H9 (cell line): ENCODE data around the gene TSGA10IP. TPM values are rescaled to one million over a fixed set of nuclear protein-coding genes. Genes with fewer than 3 reads are reported as not detected.

Experiments
- DNase-seq: peaks from one replicate; pipeline ENCODE4 v3.0.0-alpha.2; 2017
- H2AFZ ChIP-seq: one replicate; pipeline ENCODE4 v1.6.1; 2013; ENCODE audit warnings: mild to moderate bottlenecking, low read length, control low read depth, moderate library complexity
- H2AK5ac ChIP-seq: 2 replicates; pipeline ENCODE4 v1.6.1; 2013; ENCODE audit warnings: low read length, control low read depth, mixed read lengths; ENCODE audit not compliant: insufficient read length
- H2BK120ac ChIP-seq: one replicate; pipeline ENCODE4 v1.6.1; 2013; ENCODE audit warnings: low read depth, mild to moderate bottlenecking, low read length, control low read depth, inconsistent platforms; ENCODE audit not compliant: poor library complexity, severe bottlenecking
- H2BK12ac ChIP-seq: 2 replicates; pipeline ENCODE4 v1.6.1; 2013; ENCODE audit warnings: low read length, control low read depth, mixed read lengths, low read depth; ENCODE audit not compliant: insufficient read length
- H2BK15ac ChIP-seq: 2 replicates; pipeline ENCODE4 v1.6.1; 2013; ENCODE audit warnings: low read depth, low read length, control low read depth
- H2BK20ac ChIP-seq: one replicate; pipeline ENCODE4 v1.6.1; 2013; ENCODE audit warnings: low read depth, mild to moderate bottlenecking, low read length, control low read depth, inconsistent platforms; ENCODE audit not compliant: poor library complexity, severe bottlenecking
- H2BK5ac ChIP-seq: 2 replicates; pipeline ENCODE4 v1.6.1; 2013; ENCODE audit warnings: low read length, control low read depth, mixed read lengths; ENCODE audit not compliant: insufficient read length
- H3K14ac ChIP-seq: 2 replicates; pipeline ENCODE4 v1.6.1; 2013; ENCODE audit warnings: low read length, control low read depth; ENCODE audit not compliant: insufficient read depth
- H3K18ac ChIP-seq: 2 replicates; pipeline ENCODE4 v1.6.1; 2013; ENCODE audit warnings: low read depth, mild to moderate bottlenecking, mixed read lengths, low read length, control low read depth; ENCODE audit not compliant: insufficient read length
- H3K23ac ChIP-seq: 2 replicates; pipeline ENCODE4 v1.6.1; 2013; ENCODE audit warnings: low read length, control low read depth, mixed read lengths, low read depth; ENCODE audit not compliant: insufficient read length
- H3K23me2 ChIP-seq: 2 replicates; pipeline ENCODE4 v1.6.1; 2013; ENCODE audit warnings: low read depth, mild to moderate bottlenecking, mixed read lengths, low read length, control low read depth; ENCODE audit not compliant: insufficient read length, poor library complexity, severe bottlenecking
- H3K27ac ChIP-seq: 2 replicates; pipeline ENCODE4 v1.5.1; 2013; ENCODE audit warnings: low read length, control low read depth, mixed read lengths, low read depth; ENCODE audit not compliant: insufficient read length
- H3K27me3 ChIP-seq: 2 replicates; pipeline ENCODE4 v1.6.1; 2013; ENCODE audit warnings: low read length, control low read depth, inconsistent platforms; ENCODE audit not compliant: insufficient read depth
- H3K4ac ChIP-seq: 2 replicates; pipeline ENCODE4 v1.6.1; 2013; ENCODE audit warnings: low read depth, mild to moderate bottlenecking, control low read depth, inconsistent platforms, low read length, moderate library complexity
- H3K4me1 ChIP-seq: 2 replicates; pipeline ENCODE4 v1.6.1; 2013; ENCODE audit warnings: low read length, control low read depth, inconsistent platforms; ENCODE audit not compliant: insufficient read depth
- H3K4me2 ChIP-seq: 2 replicates; pipeline ENCODE4 v1.6.1; 2013; ENCODE audit warnings: low read length, control low read depth, mixed read lengths; ENCODE audit not compliant: insufficient read length, insufficient read depth
- H3K56ac ChIP-seq: 2 replicates; pipeline ENCODE4 v1.6.1; 2013; ENCODE audit warnings: low read depth, mild to moderate bottlenecking, mixed read lengths, low read length, control low read depth; ENCODE audit not compliant: insufficient read length
- H3K79me1 ChIP-seq: 2 replicates; pipeline ENCODE4 v1.6.1; 2013; ENCODE audit warnings: low read depth, mild to moderate bottlenecking, moderate library complexity, low read length, control low read depth, inconsistent platforms; ENCODE audit not compliant: insufficient read depth, poor library complexity, severe bottlenecking
- H3K79me2 ChIP-seq: 2 replicates; pipeline ENCODE4 v1.6.1; 2013; ENCODE audit warnings: low read length, control low read depth, inconsistent platforms; ENCODE audit not compliant: insufficient read depth
- H3K9ac ChIP-seq: 2 replicates; pipeline ENCODE4 v1.6.1; 2013; ENCODE audit warnings: low read length, control low read depth, mixed read lengths; ENCODE audit not compliant: insufficient read length; ENCODE audit errors: extremely low read depth
- H3K9me3 ChIP-seq: one replicate; pipeline ENCODE4 v1.6.1; 2013; ENCODE audit warnings: low read depth, low read length, inconsistent platforms; ENCODE audit not compliant: control insufficient read depth
- H3T11ph ChIP-seq: one replicate; pipeline ENCODE4 v1.6.1; 2013; ENCODE audit warnings: mild to moderate bottlenecking, low read length, control low read depth, inconsistent platforms
- H4K20me1 ChIP-seq: one replicate; pipeline ENCODE4 v1.6.1; 2013; ENCODE audit not compliant: control insufficient read depth, insufficient read length, insufficient read depth
- H4K5ac ChIP-seq: 2 replicates; pipeline ENCODE4 v1.6.1; 2013; ENCODE audit warnings: low read depth, mild to moderate bottlenecking, mixed read lengths, low read length, control low read depth; ENCODE audit not compliant: insufficient read length
- H4K8ac ChIP-seq: replicated peaks from 2 replicates; pipeline ENCODE4 v1.6.1; 2013; ENCODE audit warnings: low read length, control low read depth, mixed read lengths, low read depth; ENCODE audit not compliant: insufficient read length
- H4K91ac ChIP-seq: 2 replicates; pipeline ENCODE4 v1.6.1; 2013; ENCODE audit warnings: low read depth, mild to moderate bottlenecking, moderate library complexity, mixed read lengths, low read length, control low read depth; ENCODE audit not compliant: insufficient read length
- H3K27ac Mint-ChIP-seq, 3 experiments: 2 replicates in 2 of 3; 3 replicates in 1 of 3; pipeline ENCODE4 v1.8.0; 2020 to 2021; ENCODE audit warnings: mixed read lengths in 3 of 3, mild to moderate bottlenecking in 1 of 3, moderate library complexity in 1 of 3
- H3K27me3 Mint-ChIP-seq: 2 replicates; pipeline ENCODE4 v1.8.0; 2021; ENCODE audit warnings: low read depth, mild to moderate bottlenecking, moderate library complexity, mixed read lengths
- H3K36me3 Mint-ChIP-seq, 3 experiments: 2 replicates in 2 of 3; 3 replicates in 1 of 3; pipeline ENCODE4 v1.8.0; 2020 to 2021; ENCODE audit warnings: low read depth in 3 of 3, mixed read lengths in 3 of 3; ENCODE audit not compliant: insufficient read depth in 1 of 3
- H3K4me1 Mint-ChIP-seq, 2 experiments: 2 replicates each; pipeline ENCODE4 v1.8.0; 2020; ENCODE audit warnings: mixed read lengths in 2 of 2
- H3K4me3 Mint-ChIP-seq, 2 experiments: 2 replicates in 1 of 2; 3 replicates in 1 of 2; pipeline ENCODE4 v1.8.0; 2020 to 2021; ENCODE audit warnings: mild to moderate bottlenecking in 2 of 2, mixed read lengths in 2 of 2, moderate library complexity in 1 of 2
- H3K9me3 Mint-ChIP-seq, 2 experiments: 2 replicates in 1 of 2; 3 replicates in 1 of 2; pipeline ENCODE4 v1.8.0; 2020; ENCODE audit warnings: mild to moderate bottlenecking in 2 of 2, mixed read lengths in 2 of 2, moderate library complexity in 1 of 2
- WGBS: extraction: QIAGEN DNeasy Blood & Tissue Kit; methylation state at CpG from one replicate; pipeline ENCODE4 v1.1.7; 2013; ENCODE audit warnings: missing lambda C conversion rate, low lambda C conversion rate, mixed read lengths; ENCODE audit not compliant: insufficient read length; ENCODE audit errors: extremely low coverage; 5-methylcytosine and 5-hydroxymethylcytosine counted together
- total RNA-seq: library from RNA; stranded (reverse); gene quantifications from 2 replicates; pipeline ENCODE4 v1.2.1, GENCODE V29; 2021
- TF ChIP-seq, protein P1 (sequence below): fragments of 200-600 bp; sonication (generic); conservative IDR thresholded peaks from 3 replicates; pipeline ENCODE4 v1.8.0; 2021; ENCODE audit warnings: antibody characterized with exemption, mild to moderate bottlenecking

Gene TSGA10IP
- total RNA-seq, 1 experiment from 2014 or later = 2.2 TPM

DNA sequence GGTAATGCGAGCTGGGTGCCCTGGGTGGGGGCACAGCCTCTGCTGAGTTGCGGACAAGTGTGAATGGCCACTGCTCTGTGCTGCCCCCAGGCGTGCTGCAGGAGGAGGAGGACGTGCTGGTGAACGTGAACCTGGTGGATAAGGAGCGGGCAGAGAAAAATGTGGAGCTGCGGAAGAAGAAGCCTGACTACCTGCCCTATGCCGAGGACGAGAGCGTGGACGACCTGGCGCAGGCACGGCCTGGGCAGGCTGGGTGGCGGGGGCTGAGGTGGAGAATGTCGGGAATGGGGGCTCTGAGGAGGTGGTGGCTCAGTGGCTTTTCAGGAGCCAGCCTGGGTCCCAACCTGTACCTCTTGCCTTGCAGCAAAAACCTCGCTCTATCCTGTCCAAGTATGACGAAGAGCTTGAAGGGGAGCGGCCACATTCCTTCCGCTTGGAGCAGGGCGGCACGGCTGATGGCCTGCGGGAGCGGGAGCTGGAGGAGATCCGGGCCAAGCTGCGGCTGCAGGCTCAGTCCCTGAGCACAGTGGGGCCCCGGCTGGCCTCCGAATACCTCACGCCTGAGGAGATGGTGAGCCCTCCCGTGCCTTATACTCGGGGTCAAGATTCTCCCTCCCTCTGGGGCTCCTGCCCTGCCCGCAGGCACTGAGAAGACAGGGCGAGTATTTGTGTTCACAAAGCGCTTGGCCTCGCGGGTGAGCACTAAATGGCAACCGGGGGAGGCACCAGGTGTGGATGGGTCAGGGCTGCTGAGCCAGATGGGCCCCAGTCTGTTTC is 20.9 kb downstream of the TSGA10IP start:
- Histone ChIP-seq H4K91ac (no peak overlapping the region), H3K79me2 (peaks cover 10% of the 10 kb centered on the region; the same call in 1 of the 2 replicates), H4K8ac (no peak overlapping the region), H3K14ac (no peak overlapping the region; the same call in 1 of the 2 replicates), H2AK5ac (no peak overlapping the region), H2BK15ac (no peak overlapping the region), H2AFZ (no peak overlapping the region), H4K5ac (no peak overlapping the region), H3K4me1 (peaks cover 3% of the 10 kb centered on the region; the same call in 1 of the 2 replicates), H3K4me2 (no peak overlapping the region), H3K9me3 (no peaks in the 10 kb centered on the region), H2BK12ac (no peak overlapping the region), H3K18ac (no peak overlapping the region), H3K56ac (no peak overlapping the region), H3K4ac (no peak overlapping the region), H3K79me1 (peaks cover 5% of the 10 kb centered on the region), H4K20me1 (no peaks in the 10 kb centered on the region), H3T11ph (no peak overlapping the region), H3K23me2 (peaks cover under 1% of the 10 kb centered on the region), H3K9ac (no peak overlapping the region), H2BK20ac (no peak overlapping the region), H2BK120ac (no peak overlapping the region), H3K27ac (no peak overlapping the region), H3K27me3 (no peaks in the 10 kb centered on the region), H3K23ac (no peak overlapping the region), H2BK5ac (no peak overlapping the region)
- H3K4me1 Mint-ChIP-seq = peaks cover 17% of the 10 kb centered on the region in 2 experiments
- no peaks in the 10 kb centered on the region for H3K27me3 Mint-ChIP-seq
- no peak for DNase-seq
- H3K27ac Mint-ChIP-seq = no peak overlapping the region; a peak in 1 of 7 replicates
- no peaks in the 10 kb centered on the region; a peak in 1 of 5 replicates for H3K9me3 Mint-ChIP-seq
- H3K36me3 Mint-ChIP-seq = peaks cover 46 to 72% (median 69%) of the 10 kb centered on the region in 3 experiments
- peak overlapping the region in 1 of 2 experiments; percentile 58; a peak in 2 of 5 replicates for H3K4me3 Mint-ChIP-seq
- no CpG with 5 or more reads among the region's 36 CpGs for WGBS
- TF ChIP-seq, protein P1, sequence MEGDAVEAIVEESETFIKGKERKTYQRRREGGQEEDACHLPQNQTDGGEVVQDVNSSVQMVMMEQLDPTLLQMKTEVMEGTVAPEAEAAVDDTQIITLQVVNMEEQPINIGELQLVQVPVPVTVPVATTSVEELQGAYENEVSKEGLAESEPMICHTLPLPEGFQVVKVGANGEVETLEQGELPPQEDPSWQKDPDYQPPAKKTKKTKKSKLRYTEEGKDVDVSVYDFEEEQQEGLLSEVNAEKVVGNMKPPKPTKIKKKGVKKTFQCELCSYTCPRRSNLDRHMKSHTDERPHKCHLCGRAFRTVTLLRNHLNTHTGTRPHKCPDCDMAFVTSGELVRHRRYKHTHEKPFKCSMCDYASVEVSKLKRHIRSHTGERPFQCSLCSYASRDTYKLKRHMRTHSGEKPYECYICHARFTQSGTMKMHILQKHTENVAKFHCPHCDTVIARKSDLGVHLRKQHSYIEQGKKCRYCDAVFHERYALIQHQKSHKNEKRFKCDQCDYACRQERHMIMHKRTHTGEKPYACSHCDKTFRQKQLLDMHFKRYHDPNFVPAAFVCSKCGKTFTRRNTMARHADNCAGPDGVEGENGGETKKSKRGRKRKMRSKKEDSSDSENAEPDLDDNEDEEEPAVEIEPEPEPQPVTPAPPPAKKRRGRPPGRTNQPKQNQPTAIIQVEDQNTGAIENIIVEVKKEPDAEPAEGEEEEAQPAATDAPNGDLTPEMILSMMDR = no peak
